Suppressor macrophage treated with lipopolysaccharide for 1 hour (primary cell): Measurements from ENCODE around the gene DNAH9.

Experiments used
- DNase-seq, 3 donors: peaks; one replicate each; pipeline ENCODE4 v3.0.0-alpha.2; 2020 to 2022

DNAH9 gene

DNA sequence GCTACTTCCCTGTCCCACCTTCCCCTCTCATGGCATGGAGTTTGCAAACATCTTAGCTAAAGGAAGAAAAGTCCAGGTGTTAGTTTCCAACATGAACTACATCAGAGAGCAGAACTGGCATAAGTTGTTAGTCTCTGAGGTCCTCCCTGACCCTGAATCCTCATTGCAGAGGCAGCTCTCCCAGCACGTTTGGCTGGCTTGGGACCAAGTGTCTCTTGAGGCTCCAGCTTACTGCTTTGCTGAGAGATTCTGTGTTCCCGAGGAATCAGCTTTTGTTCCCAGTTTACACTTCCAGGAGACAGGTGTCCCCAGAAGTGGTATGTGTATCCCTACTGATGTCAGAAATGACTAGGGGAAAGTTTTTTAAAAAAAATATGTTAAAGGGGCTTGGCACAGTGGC, 14.7 kb downstream of the DNAH9 start:
- no peak for DNase-seq

DNA sequence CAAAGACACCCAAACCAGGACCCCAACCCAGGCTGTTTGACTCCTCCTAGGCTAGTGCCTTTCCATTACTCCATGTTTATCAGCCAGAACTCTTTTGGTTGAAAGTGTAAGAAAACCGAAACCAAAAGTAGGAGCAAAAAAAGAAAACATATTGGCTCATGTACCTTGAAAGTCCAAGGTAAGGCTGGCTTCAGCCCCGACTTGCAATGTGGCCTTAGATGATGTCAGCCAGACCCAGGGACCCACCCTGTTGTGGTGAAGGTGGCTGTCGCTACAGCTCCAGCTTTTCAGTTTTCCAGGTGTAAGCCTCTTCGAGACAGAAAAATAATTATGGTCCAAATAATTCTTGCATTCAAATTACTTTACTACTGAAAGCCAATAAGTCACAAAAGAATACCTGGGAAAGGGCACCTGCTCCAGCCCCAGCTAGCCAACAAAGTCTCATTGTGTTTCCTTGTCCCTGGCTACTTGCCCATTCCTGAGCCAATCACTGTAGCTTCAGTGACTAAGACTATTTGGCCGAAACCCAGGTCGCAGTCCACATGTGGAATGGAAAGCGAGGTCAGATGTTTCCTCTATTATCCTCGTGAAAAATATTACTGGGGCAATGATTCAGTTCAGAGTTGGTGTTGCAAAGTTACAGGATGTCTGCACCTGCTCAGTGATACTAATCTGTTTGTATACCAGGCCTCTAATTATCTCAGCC, 20.7 kb downstream of the DNAH9 start:
- no peak for DNase-seq

DNA sequence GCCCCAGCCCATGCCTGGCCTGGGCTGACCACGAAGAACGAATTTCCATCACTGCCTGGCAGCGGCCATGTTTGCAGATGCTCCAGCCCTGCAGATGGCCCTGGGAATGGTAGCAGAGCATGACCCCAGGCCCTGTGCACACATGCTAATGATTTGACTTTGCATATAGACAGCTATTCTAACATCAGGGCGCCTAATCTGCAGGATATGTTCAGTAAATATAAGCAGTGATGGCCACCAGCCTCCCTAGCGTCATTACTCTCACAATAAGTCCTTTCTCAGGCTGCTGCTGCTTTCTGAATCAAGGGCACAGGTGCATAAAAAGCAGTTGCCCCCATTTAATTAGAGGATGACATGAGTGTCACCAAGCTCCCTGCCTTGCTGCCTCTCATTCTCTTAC, 24.2 kb downstream of the DNAH9 start:
- DNase-seq: no peak

DNA sequence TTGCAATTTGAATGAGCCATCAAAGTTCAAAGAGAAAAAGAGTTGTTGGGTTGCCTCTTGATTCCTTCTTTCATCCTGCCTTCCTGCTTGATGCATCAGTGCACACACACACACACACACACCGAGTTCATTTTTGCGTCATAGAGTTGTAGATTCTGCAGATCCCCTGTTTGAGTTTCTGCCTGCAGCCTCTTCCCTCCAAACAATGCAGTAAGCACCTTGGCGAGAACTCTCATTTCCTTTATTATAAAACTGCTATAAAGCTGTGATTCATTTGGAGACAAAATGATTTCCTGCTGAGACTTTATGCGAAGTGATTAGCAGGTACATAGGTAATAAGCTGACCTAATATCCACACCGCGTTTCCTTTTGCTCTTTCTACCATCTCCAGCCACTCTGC, 26.7 kb downstream of the DNAH9 start:
- DNase-seq: no peak

DNA sequence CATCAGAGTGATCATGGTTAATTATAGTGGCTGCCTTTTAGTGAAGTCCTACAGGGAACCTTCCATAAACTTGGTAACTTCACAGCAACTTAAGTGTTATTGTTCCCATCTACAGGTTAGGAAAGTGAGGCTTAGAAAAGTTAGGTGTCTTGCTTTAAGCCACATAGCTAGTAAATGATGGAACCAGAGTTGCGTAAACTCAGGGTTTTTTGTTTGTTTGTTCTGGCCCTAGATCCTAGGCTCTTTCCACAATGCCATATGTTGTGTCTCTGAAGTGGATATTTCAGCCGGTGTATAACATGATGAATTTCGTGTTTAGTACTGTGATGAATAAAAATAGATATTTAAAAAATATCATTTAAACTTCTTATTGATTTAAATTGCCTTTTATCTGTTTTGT, 27.6 kb downstream of the DNAH9 start:
- DNase-seq: no peak

DNA sequence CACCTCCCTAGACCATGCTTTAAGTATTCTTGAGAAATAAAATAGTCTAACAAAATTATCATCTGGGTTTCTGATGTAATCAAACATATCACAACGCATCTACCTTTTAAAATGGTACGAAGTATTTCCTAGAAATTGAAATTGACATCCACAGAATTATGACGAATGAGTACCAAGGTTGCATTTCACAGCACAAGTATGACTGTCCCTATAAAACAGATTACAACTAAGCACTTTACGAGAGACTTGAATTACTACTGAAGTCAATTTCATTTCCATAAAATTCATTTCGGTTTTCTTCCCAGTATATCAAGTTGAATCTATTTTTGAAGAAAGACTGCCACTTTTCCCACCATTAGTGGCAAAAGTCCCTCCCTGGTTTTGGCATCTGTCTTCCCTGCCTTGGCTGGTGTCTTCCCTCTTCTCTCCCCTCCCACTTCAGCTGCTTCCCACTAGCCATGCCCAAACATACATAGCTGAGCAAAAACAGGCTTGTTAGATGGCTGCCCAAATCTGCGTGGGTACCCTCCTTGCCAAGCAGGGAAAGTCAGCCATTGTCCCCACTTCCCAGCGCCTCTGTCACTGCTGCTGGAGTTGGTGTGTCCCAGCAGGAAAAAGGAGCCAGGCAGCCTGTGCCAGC, 29.2 kb downstream of the DNAH9 start:
- DNase-seq: no peak

DNA sequence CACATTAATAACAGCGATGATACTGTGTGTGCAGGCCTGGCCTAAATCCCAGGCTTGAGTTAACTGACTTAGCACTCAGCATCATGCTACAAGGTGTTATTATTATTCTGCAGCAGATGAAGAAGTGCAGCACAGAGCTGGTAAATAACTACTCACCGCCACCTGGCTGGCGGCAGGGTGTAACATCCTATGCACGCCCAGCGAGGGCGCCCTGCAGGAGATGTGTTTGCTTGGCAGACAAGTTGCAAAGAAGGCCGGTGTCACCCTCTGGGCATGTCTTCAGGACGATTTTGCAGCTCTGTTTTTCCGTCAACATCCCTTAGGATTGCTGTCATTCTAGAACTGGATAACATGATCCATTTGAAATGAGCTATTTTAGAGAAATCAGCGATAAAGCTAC, 30.1 kb downstream of the DNAH9 start:
- no peak for DNase-seq

DNA sequence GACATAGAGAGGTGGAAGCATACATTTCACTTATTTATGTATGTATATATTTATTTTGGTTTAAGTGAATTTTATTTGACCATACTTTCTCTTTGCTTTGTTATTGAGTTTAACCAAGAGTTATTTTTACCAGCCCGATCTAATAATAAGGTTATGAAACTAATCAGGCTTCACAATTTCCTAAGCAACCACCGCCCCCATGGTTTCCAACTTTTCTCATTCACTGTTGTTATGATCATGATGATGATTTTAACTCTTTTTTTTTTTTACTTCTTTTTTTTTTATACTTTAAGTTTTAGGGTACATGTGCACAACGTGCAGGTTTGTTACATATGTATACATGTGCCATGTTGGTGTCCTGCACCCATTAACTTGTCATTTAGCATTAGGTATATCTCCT, 30.6 kb downstream of the DNAH9 start:
- no peak for DNase-seq

DNA sequence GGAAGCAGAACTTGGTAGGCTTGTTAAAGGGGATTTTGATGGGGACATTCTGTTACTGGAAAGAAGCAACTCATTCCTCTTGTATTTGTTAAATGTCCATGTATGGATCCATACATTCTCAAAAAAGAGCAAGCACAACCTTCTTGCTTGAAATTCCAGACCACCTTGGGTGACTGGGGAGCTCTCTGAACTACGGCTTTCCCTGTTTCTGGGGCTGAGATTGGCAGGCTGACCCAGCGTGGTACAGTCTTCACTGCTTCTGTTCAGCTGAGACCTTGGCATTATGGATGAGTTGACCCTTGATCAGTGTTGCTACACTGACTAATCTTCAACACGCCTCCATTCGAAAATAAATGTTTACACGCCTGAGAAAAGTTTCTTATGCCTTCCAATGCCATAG, 38.5 kb downstream of the DNAH9 start:
- DNase-seq: no peak

DNA sequence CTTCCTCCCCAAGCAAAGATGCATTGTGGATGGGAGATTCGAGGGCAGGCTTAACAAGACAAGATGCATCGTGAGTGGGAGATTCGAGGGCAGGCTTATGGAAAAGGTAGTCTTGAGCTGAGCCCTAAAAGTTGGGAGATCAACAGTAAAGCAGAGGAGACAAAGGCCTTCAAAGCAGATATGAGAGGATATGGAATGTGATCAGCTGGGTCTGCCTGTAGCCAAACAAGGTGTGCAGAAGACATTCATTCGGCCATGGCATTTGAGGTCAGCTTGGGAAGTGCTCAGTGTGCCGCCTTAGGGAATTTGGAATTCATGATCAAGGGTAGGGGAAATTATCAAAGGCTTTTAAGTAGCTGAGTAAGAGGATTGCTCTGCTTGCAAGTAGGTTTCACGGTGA, 39.5 kb downstream of the DNAH9 start:
- no peak for DNase-seq

DNA sequence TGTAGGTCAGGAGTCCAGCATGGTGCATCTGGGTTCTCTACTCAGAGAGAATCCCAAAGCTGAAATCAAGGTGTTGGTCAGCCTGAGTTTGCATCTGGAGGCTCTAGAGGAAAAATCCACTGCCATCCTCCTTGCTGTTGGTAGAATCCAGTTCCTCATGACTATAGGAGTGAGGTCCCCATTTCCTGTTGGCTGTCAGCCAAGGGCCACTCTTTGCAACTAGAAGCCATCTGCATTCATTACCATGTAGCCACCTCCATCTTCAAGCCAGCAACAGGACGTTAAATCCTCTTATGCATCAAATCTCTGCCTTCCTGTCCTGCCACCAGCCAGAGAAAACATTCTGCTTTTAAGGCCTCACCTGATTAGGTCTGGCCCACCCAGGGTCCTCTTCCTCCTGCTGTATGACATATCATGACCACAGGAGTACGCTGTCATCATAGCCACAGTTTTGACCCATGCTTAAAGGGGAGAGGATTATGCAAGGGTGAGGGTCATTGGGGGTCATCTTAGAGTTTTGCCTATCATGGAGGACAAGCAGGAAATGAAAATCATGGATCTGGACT, 40.5 kb downstream of the DNAH9 start:
- no peak for DNase-seq

DNA sequence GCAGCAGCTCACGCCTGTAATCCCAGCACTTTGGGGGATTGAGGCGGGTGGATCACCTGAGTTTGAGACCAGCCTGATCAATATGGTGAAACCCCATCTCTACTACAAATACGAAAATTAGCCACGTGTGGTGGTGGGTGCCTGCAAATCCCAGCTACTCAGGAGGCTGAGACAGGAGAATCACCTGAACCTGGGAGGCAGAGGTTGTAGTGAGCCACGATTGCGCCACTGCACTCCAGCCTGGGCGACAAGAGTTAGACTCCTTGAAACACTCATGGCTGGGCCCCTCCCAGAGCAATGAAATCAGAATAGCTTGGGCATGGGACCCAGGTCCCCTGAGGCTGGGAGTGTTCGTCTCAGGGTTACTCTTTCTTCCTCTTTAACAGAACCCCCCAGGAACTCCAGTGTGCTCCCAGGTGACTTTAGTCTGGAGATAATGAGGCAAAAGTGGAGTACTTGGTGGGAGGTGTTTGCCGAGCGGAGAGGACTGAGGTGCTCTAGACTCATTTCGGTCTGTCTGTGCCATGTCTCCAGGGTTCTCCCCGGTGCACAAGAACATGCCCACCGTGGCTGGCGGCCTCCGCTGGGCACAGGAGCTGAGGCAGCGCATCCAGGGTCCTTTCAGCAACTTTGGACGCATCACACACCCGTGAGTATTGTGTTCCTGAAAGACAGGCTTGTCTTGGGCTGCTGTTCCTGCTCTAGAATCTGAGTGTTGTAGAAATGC, 41.6 kb downstream of the DNAH9 start:
- DNase-seq: no peak

DNA sequence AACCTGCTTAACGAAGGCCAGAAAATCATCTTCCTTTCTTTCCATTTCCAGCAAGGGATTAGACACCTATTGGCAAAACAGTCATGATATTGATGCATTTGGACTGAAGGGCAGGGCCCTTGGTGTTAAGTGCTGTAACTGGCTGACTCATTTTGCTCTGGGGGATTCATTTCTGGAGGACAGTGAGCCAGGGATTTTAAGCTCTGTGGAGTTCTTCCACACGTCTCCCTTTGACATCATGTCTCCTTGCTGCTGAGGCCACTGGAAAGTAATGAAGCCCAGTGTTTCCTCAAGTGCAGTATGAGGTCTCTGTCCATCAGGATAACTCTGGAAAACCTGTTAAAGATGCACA, 42.2 kb downstream of the DNAH9 start:
- no peak for DNase-seq

DNA sequence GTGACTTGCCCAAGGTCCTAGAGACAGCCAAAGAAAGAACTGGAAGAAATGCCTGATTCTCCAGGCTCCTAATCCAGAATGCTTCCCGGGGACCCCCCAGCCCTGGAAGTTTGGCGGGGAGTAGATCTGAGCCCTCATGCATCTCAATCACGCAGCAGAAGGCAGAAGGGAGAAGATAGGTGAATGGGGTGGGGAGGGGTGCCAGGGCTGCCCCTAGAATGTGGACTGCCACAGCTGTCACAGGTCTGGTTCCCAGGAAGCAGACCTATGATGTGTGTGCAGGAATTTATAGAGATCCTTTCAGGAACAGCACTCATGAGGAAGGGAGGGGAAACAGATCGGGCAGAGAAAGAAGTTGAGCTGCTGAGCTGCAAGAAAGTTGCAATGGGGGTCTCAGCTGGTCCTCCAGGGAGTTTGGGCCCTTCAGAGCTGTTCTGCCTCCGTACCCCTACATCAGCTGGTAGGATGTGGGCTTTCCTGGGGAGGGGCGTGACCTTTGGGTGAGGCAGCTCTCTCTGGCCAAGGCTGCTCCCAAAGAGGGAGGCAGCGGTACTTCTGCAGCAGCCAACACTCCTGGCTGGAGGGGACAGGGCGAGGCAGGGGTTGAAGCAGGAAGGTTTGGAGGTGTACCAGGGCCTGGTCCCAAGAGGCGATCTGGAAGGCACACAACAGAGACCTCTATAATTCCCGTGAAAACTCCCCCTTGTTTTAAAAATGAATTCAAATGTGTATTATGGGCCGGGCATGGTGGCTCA, 43.4 kb downstream of the DNAH9 start:
- DNase-seq: no peak

DNA sequence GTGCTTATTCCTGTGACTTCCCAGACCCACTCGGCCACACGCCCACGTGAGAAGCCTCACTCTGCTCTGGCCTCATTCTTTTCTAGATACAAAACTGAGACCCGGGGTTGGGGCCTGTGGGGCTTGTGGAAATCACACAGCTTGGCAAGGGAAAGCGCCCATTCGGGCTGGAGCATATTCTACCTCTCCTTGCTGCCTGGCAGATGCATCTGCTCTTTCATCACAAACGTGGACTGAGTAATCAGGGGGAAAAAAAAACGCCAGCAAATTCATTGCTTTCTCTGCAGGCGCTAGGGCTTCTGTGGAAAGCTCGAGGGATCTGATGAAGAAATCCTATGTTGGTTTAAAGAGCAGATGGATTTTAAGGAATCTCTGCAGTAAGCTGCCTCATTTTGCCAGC, 44.4 kb downstream of the DNAH9 start:
- no peak for DNase-seq

DNA sequence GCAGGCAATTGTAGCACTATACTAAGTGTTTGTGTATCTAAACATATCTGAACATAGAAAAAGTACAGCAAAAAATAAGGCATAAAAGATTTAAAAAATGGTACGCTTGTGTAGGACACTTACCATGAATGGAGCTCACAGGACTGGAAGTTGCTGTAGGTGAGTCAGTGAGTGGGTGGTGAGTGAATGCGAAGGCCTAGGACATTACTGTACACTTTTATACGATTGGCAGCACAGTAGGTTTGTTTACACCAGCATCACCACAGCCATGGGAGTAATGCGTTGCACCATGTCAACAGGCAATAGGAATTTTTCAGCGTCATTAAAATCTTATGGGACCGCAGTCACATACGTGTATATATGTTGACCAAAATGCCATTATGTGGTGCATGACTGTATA, 45.6 kb downstream of the DNAH9 start:
- DNase-seq: no peak

DNA sequence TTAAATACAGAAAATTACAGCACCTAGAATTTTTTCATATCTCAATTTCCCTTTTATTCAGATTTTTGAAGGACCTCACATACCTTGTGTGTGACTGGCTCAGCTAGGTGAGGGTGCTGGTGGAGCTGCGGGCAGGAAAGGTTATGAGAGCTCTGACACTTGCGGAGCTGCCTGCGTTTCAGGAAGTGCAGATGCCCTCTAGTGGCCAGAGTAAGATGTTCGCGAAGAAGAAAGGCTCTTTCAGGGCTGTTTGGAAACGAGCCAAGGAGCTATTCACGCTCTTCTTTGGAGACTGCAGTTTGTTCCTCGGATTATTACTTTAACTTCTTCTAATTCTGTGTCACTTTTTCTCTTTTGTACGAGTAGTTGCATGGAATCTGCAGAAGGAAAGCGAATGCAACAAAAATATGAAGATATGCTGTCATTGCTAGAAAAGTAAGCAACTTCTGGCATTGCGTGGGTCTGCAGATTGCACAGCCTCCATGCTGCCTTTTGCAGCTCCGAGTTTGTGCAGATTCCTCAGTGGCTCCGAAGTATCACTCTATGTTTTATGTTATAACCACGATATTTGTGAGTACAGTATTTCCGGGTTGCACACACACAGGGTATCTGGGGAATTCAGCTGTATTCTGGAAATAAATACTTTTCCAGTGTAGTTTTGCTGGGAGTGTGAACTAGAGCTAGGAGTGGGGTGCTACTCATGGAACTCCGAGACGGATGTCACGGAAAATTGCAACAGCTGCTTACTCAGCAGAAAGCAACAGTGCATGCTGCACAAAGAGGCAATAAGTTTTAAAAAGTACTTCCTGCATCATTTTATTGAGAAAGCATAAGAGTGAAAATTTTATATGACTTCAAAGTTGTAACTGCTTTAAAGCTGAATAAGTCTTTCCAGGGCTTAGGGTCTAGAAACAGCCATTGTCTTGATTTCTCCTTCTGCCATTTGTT, 46.3 kb downstream of the DNAH9 start:
- DNase-seq: peak; percentile 66 to 79 (median 79)

DNA sequence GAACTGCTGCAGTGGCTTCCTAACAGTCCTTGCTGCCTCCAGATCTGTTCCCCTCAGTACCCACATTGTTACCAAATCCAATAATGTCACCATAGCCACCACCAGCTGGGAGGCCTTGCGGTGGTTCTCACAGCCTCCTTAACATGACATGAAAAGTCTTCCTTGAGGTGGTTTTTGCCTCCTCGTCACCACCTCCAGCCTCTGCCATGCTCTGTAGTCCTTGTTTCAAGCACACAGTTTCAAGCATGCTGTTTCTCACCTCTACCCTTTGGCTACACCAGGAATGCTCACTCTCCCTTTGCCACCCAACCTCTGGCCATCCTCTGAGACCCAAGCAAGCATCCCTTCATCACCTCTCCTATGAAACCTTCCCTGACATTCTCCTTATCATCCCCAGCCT, 47.2 kb downstream of the DNAH9 start:
- no peak for DNase-seq

DNA sequence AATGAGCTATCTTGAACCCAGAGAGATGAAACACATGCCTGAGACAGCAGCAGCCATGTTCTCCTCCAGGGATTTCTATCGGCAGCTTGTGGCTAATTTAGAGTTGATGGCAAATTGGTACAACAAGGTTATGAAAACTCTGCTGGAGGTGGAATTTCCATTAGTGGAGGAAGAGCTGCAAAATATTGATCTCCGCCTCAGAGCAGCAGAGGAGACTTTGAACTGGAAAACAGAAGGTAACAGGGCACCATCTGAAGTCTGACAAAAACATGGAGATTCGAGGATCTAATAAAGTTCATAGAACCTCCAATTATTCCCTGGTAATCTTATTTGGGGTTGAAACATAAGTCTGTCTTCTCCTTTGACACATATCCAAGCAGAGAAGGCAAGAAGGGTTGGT, 52.8 kb downstream of the DNAH9 start:
- DNase-seq: no peak

DNA sequence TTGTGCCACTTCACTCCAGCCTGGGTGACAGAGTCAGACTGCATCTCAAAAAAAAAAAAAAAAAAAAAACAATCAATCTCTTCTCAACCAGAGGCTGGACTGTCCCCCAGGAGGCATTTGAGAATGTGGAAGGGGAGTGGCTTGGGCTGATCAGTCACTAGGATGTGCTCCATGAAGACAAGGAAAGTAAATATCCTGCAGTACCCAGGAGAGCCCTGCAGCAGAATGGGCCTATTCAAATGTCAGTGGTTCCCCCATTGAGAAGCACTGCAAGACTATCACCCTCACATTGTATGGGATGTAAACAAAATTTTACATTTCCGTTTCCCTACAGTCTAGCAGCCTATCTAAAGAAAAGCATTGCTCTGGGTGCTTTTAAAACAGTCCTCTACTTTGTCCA, 70.3 kb downstream of the DNAH9 start:
- no peak for DNase-seq

DNA sequence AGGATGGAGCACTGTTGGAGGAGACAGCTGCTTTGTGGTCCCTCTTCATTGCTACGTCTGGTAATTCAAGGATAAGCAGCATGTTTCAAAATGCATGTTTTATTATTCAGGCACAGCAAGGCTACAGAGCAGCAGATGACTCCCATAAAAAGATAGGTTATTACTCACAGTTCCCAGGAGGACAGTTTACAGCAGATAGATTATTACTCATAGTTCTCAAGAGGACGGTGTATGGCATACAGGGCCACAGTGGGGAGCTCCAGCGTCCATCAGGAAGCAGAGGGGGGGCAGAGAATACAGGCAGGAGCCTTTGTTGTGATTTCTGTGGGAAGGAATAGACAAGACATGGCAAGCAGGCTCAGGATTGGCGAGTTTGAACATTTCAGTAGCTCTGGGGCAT, 72.9 kb downstream of the DNAH9 start:
- no peak for DNase-seq

DNA sequence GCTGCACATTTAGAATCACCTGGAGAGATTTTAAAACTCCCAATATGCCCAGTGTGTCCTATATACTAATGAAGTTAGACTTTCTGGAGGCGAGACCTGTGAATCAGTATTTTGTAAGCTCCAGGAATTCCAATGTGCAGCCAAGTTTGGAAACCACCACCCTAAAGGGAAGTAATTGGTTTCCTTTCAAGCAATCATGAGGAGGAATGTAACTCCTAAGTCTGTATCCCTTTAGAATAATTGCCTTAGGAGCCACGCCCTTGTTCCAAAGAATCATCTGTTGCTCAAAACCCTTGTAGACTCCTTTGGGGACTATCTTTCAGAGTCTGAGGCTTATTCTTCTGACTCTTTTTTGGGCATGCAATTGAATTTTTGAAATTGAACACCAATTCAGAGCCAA, 84.4 kb downstream of the DNAH9 start:
- no peak for DNase-seq
